Mesendoderm (in vitro differentiated cells): Measurements from ENCODE around the gene TLN1.

Experiments
- DNase-seq: peaks from one replicate; pipeline ENCODE4 v3.0.0; 2013
- H2AK5ac ChIP-seq: 2 replicates; pipeline ENCODE4 v1.6.1; 2013; ENCODE audit warnings: low read length, inconsistent platforms
- H2BK120ac ChIP-seq: 2 replicates; pipeline ENCODE4 v1.6.1; 2013; ENCODE audit warnings: low read depth, mild to moderate bottlenecking, low read length, moderate library complexity, mixed read lengths
- H2BK15ac ChIP-seq: replicated peaks from 2 replicates; pipeline ENCODE4 v1.6.1; 2013; ENCODE audit warnings: low read depth, mild to moderate bottlenecking, moderate library complexity
- H2BK5ac ChIP-seq: 2 replicates; pipeline ENCODE4 v1.6.1; 2013; ENCODE audit warnings: low read length, inconsistent platforms
- H3K18ac ChIP-seq: 2 replicates; pipeline ENCODE4 v1.6.1; 2013; ENCODE audit warnings: mild to moderate bottlenecking, low read length, mixed read lengths
- H3K23ac ChIP-seq: one replicate; pipeline ENCODE4 v1.6.1; 2013; ENCODE audit warnings: low read length
- H3K27ac ChIP-seq: 2 replicates; pipeline ENCODE4 v1.5.1; 2013; ENCODE audit warnings: low read depth, mild to moderate bottlenecking, inconsistent platforms, low read length, moderate library complexity
- H3K27me3 ChIP-seq: 2 replicates; pipeline ENCODE4 v1.6.1; 2013; ENCODE audit warnings: low read length, control low read depth, mild to moderate bottlenecking, inconsistent platforms; ENCODE audit not compliant: insufficient read depth, poor library complexity
- H3K36me3 ChIP-seq: 2 replicates; pipeline ENCODE4 v1.6.1; 2013; ENCODE audit warnings: low read length, inconsistent platforms; ENCODE audit not compliant: control insufficient read depth, insufficient read depth
- H3K4ac ChIP-seq: one replicate; pipeline ENCODE4 v1.6.1; 2013; ENCODE audit warnings: low read depth, mild to moderate bottlenecking, low read length, moderate library complexity
- H3K4me1 ChIP-seq: 2 replicates; pipeline ENCODE4 v1.6.1; 2013; ENCODE audit warnings: low read depth, low read length, inconsistent platforms; ENCODE audit not compliant: control insufficient read depth
- H3K4me2 ChIP-seq: 2 replicates; pipeline ENCODE4 v1.6.1; 2013; ENCODE audit warnings: low read length
- H3K4me3 ChIP-seq: 2 replicates; pipeline ENCODE4 v1.5.1; 2013; ENCODE audit warnings: mild to moderate bottlenecking, low read length
- H3K56ac ChIP-seq: one replicate; pipeline ENCODE4 v1.6.1; 2013; ENCODE audit warnings: low read length
- H3K79me1 ChIP-seq: 2 replicates; pipeline ENCODE4 v1.6.1; 2013; ENCODE audit warnings: low read length, inconsistent platforms
- H3K79me2 ChIP-seq: 2 replicates; pipeline ENCODE4 v1.6.1; 2013; ENCODE audit warnings: mild to moderate bottlenecking, low read length; ENCODE audit not compliant: control insufficient read depth, insufficient read depth
- H3K9ac ChIP-seq: 2 replicates; pipeline ENCODE4 v1.6.1; 2013; ENCODE audit warnings: low read length, inconsistent platforms
- H4K5ac ChIP-seq: one replicate; pipeline ENCODE4 v1.6.1; 2013; ENCODE audit warnings: low read length
- H4K8ac ChIP-seq: one replicate; pipeline ENCODE4 v1.6.1; 2013; ENCODE audit warnings: low read depth, mild to moderate bottlenecking, control low read depth, low read length, moderate library complexity
- WGBS: extraction: QIAGEN DNeasy Blood & Tissue Kit; methylation state at CpG from one replicate; pipeline ENCODE4 v1.1.7; 2013; ENCODE audit warnings: low lambda C conversion rate, missing lambda C conversion rate; ENCODE audit not compliant: insufficient coverage; ENCODE audit errors: extremely low coverage; 5-methylcytosine and 5-hydroxymethylcytosine counted together

The TLN1 gene

DNA sequence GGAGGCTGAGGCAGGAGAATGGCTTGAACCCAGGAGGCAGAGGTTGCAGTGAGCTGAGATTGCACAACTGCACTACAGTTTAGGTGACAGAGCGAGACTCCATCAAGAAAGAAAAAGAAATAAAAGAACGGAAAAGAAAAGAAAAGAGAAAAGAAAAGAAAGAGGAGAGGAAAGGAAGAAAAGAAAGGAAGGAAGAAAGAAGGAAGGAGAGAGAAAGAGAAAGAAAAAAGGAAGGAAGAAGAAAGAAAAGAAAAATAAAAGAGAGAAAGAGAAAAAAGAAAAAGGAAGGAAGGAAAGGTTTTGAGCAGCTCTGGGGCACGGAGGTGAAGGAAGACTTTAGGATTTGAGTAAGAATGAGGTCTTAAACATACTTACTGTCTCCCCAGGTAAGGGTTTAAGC lies 18.4 kb downstream of the TLN1 start:
- Histone ChIP-seq H3K18ac (no peak overlapping the region), H3K79me1 (no peaks in the 10 kb centered on the region), H3K23ac (no peak overlapping the region), H3K79me2 (no peaks in the 10 kb centered on the region), H4K8ac (no peak overlapping the region), H2BK5ac (no peak overlapping the region), H3K36me3 (peaks cover 39% of the 10 kb centered on the region), H2BK15ac (no peak overlapping the region), H3K4me2 (no peak overlapping the region), H3K4me3 (no peak overlapping the region), H3K4me1 (no peaks in the 10 kb centered on the region), H2AK5ac (no peak overlapping the region), H3K27me3 (no peaks in the 10 kb centered on the region), H3K27ac (no peak overlapping the region), H2BK120ac (no peak overlapping the region), H4K5ac (no peak overlapping the region), H3K4ac (no peak overlapping the region), H3K56ac (no peak overlapping the region), H3K9ac (no peak overlapping the region)
- no peak for DNase-seq
- WGBS, result no CpG with 5 or more reads among the region's 3 CpGs

DNA sequence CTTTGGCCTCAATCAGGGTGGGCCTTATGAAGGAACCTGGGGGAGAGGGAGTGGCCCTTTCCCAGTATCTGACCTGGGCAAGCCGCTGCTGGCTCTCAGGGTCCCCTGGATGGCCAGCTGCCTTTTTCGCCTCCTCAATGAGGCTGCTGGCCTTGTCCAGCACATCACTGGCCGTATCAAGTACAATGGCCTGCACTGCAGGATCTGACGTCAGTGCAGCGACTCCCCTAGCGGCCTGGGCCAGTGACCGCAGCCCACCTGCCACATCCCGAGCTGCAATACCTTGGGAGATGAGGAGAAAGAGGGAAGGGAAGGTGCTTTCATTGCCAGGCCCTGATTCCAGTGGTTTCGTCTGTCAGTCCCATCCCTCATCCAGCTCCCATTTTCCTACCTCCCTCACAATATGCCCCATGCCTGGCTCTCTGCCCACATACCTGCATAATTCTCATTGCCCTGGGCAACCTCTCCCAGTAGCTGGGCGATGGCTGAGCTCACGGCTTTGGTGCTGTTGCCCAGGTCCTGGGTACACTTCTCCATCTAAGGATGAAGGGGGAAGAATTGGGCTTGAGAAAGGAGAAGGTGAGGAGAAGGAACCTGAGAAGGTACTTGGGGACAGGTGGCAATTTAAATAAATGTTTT lies 19.1 kb downstream of the TLN1 start:
- H3K56ac ChIP-seq, result no peak overlapping the region
- H3K79me1 ChIP-seq, result no peaks in the 10 kb centered on the region
- no peak overlapping the region for H3K27ac ChIP-seq
- no peaks in the 10 kb centered on the region for H3K4me1 ChIP-seq
- no peak overlapping the region for H3K4me3 ChIP-seq
- no peak overlapping the region for H3K23ac ChIP-seq
- no peaks in the 10 kb centered on the region for H3K79me2 ChIP-seq
- H3K4ac ChIP-seq, result no peak overlapping the region
- no peak overlapping the region for H4K5ac ChIP-seq
- no peaks in the 10 kb centered on the region for H3K27me3 ChIP-seq
- no CpG with 5 or more reads among the region's 11 CpGs for WGBS
- no peak overlapping the region for H2AK5ac ChIP-seq
- H4K8ac ChIP-seq, result no peak overlapping the region
- no peak for DNase-seq
- no peak overlapping the region for H3K18ac ChIP-seq
- no peak overlapping the region for H3K4me2 ChIP-seq
- no peak overlapping the region for H2BK15ac ChIP-seq
- no peak overlapping the region for H2BK5ac ChIP-seq
- H2BK120ac ChIP-seq, result no peak overlapping the region
- H3K36me3 ChIP-seq, result peaks cover 38% of the 10 kb centered on the region
- H3K9ac ChIP-seq, result no peak overlapping the region

- H4K8ac ChIP-seq, result no peak overlapping the region
- H3K27ac ChIP-seq, result no peak overlapping the region
- no peak overlapping the region for H4K5ac ChIP-seq
- H3K9ac ChIP-seq, result no peak overlapping the region
- H3K27me3 ChIP-seq, result no peaks in the 10 kb centered on the region
- H3K79me1 ChIP-seq, result no peaks in the 10 kb centered on the region
- H3K18ac ChIP-seq, result no peak overlapping the region
- no peak overlapping the region for H2AK5ac ChIP-seq
- H3K36me3 ChIP-seq, result peaks cover 38% of the 10 kb centered on the region
- H3K4me2 ChIP-seq, result no peak overlapping the region
- H3K4ac ChIP-seq, result no peak overlapping the region
- no peaks in the 10 kb centered on the region for H3K79me2 ChIP-seq
- H3K4me1 ChIP-seq, result no peaks in the 10 kb centered on the region
- DNase-seq, result no peak
- no CpG with 5 or more reads among the region's 21 CpGs for WGBS
- H2BK15ac ChIP-seq, result no peak overlapping the region
- H3K4me3 ChIP-seq, result no peak overlapping the region
- H2BK5ac ChIP-seq, result no peak overlapping the region
- H2BK120ac ChIP-seq, result no peak overlapping the region
- no peak overlapping the region for H3K56ac ChIP-seq
- H3K23ac ChIP-seq, result no peak overlapping the region
Measured at GRCh38 chr9:35711501-35712428, 20.2 kb downstream of the TLN1 start.

GRCh38 chr9:35710818-35711500 lies 21.0 kb downstream of the TLN1 start:
- no peak overlapping the region for H4K5ac ChIP-seq
- H3K36me3 ChIP-seq, result peaks cover 38% of the 10 kb centered on the region
- no peak overlapping the region for H3K9ac ChIP-seq
- no CpG with 5 or more reads among the region's 7 CpGs for WGBS
- H3K56ac ChIP-seq, result no peak overlapping the region
- H2AK5ac ChIP-seq, result no peak overlapping the region
- no peak overlapping the region for H3K4ac ChIP-seq
- H3K27ac ChIP-seq, result no peak overlapping the region
- no peak overlapping the region for H2BK15ac ChIP-seq
- no peaks in the 10 kb centered on the region for H3K79me1 ChIP-seq
- no peak for DNase-seq
- H3K4me3 ChIP-seq, result no peak overlapping the region
- no peak overlapping the region for H3K18ac ChIP-seq
- no peaks in the 10 kb centered on the region for H3K4me1 ChIP-seq
- H2BK5ac ChIP-seq, result no peak overlapping the region
- no peak overlapping the region for H4K8ac ChIP-seq
- H3K4me2 ChIP-seq, result no peak overlapping the region
- no peak overlapping the region for H2BK120ac ChIP-seq
- no peaks in the 10 kb centered on the region for H3K27me3 ChIP-seq
- no peaks in the 10 kb centered on the region for H3K79me2 ChIP-seq
- no peak overlapping the region for H3K23ac ChIP-seq

DNA sequence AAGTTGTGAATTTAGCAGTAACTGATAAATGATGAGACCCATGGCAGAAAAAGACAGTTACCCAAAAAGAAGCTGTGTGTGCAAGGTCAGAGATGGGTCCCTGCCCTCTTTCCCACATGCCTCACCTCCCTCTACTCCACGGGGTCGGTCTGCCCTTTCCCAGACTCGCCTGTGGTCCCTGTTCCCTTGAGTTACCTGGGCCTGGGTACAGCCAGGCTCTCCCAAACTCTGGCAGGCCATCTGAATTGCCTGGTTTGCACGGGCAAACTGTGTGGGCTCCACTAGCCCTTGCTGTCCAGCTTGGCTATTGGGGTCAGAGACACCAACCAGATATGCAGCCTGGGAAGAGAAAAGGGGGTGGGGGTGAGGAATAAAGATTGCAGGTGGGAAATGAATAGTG lies 23.8 kb downstream of the TLN1 start:
- Histone ChIP-seq H3K27me3 (no peaks in the 10 kb centered on the region), H3K4me3 (no peak overlapping the region), H3K4ac (no peak overlapping the region), H3K9ac (no peak overlapping the region), H3K79me2 (no peaks in the 10 kb centered on the region), H4K5ac (no peak overlapping the region), H3K4me2 (no peak overlapping the region), H3K23ac (no peak overlapping the region), H2BK5ac (no peak overlapping the region), H2BK120ac (no peak overlapping the region), H3K36me3 (peaks cover 45% of the 10 kb centered on the region), H2BK15ac (no peak overlapping the region), H3K4me1 (no peaks in the 10 kb centered on the region), H2AK5ac (no peak overlapping the region), H3K18ac (no peak overlapping the region), H3K56ac (no peak overlapping the region), H4K8ac (no peak overlapping the region), H3K27ac (no peak overlapping the region), H3K79me1 (no peaks in the 10 kb centered on the region)
- DNase-seq, result no peak
- no CpG with 5 or more reads among the region's 4 CpGs for WGBS
